GM19193 (cell line): Measurements from ENCODE around the gene KCP.
A peak's percentile ranks its signal among the peaks of the same experiment; 100 is the strongest.

Experiments
- POLR2A ChIP-seq: IDR thresholded peaks from 4 replicates; pipeline ENCODE4 v1.6.1; 2011; ENCODE audit not compliant: insufficient read depth, insufficient read length; ENCODE audit errors: extremely low read depth

The KCP gene

GRCh38 chr7:128869138-128869943 lies 41.2 kb downstream of the KCP start:
- peak; percentile 27 for TF ChIP-seq POLR2A

GRCh38 chr7:128868624-128869137 lies 41.8 kb downstream of the KCP start:
- TF ChIP-seq POLR2A: no peak

- TF ChIP-seq POLR2A: no peak
Measured at GRCh38 chr7:128867842-128868623, 42.5 kb downstream of the KCP start.

- TF ChIP-seq POLR2A: no peak
Measured at GRCh38 chr7:128867241-128867640, 43.3 kb downstream of the KCP start.

GRCh38 chr7:128865996-128866877 lies 44.3 kb downstream of the KCP start:
- TF ChIP-seq POLR2A: no peak

- TF ChIP-seq POLR2A: no peak
Measured at GRCh38 chr7:128865303-128865702, 45.2 kb downstream of the KCP start.

- no peak for TF ChIP-seq POLR2A
Measured at GRCh38 chr7:128863433-128863989, 47.0 kb downstream of the KCP start.

GRCh38 chr7:128862571-128863432 lies 47.7 kb downstream of the KCP start, which contains the start of gene ATP6V1F:
TSS of gene ATP6V1F (plus strand) at chr7:128862856. CDS start at chr7:128862905, 49 bp downstream.
- TF ChIP-seq POLR2A: peak; percentile 76

- TF ChIP-seq POLR2A: no peak
Measured at GRCh38 chr7:128861957-128862570, 48.4 kb downstream of the KCP start.

- no peak for TF ChIP-seq POLR2A
Measured at GRCh38 chr7:128860158-128861073, 50.1 kb downstream of the KCP start.

- no peak for TF ChIP-seq POLR2A
Measured at GRCh38 chr7:128859232-128860157, 51.0 kb downstream of the KCP start.
